Posterior cingulate gyrus (tissue), 11 donors: Measurements from ENCODE around the gene MORC1.
"Not testable (repeated sequence)": the region's sequence is repeated elsewhere in the genome, so short reads cannot be mapped to it uniquely, and the experiment has no call there.

Experiments
- DNase-seq, 10 donors: peaks; one replicate each; pipeline versions ENCODE4 v3.0.0 to v3.0.0-alpha.2; 2020 to 2021; ENCODE audit warnings: mixed read lengths in 3 of 10
- intact Hi-C: fragments of 100-400 bp; cut with DNase I; formaldehyde crosslinking; loops from one replicate; pipeline ENCODE4 v1.15.1; 2023

Gene MORC1, protein sequence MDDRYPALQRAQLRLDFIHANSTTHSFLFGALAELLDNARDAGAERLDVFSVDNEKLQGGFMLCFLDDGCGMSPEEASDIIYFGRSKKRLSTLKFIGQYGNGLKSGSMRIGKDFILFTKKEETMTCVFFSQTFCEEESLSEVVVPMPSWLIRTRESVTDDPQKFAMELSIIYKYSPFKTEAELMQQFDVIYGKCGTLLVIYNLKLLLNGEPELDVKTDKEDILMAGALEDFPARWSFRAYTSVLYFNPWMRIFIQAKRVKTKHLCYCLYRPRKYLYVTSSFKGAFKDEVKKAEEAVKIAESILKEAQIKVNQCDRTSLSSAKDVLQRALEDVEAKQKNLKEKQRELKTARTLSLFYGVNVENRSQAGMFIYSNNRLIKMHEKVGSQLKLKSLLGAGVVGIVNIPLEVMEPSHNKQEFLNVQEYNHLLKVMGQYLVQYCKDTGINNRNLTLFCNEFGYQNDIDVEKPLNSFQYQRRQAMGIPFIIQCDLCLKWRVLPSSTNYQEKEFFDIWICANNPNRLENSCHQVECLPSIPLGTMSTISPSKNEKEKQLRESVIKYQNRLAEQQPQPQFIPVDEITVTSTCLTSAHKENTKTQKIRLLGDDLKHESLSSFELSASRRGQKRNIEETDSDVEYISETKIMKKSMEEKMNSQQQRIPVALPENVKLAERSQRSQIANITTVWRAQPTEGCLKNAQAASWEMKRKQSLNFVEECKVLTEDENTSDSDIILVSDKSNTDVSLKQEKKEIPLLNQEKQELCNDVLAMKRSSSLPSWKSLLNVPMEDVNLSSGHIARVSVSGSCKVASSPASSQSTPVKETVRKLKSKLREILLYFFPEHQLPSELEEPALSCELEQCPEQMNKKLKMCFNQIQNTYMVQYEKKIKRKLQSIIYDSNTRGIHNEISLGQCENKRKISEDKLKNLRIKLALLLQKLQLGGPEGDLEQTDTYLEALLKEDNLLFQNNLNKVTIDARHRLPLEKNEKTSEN

DNA sequence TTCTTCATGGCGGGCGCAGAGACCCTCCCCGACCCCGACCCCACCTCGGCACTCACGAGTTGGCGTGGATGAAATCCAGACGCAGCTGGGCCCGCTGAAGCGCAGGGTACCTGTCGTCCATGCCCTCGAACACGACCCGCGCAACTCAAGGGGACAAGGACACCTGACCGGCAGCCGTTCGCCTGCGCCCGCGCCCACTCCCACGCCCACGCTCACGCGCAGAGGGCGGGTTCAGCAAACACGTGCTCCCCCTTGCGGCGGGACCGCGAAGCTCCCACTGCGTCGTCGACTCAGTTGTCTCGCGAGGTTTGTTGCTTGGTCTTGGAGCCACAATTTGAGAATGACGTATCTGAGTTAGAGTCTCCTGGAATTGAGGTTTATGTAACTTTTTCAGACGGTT, at the start of gene MORC1:
MORC1 (minus strand) TSS at position 196 of the 400 bp plus-strand sequence; CDS start at position 121, 75 bp downstream.
- intact Hi-C loops: no loop called here
- peak in 4 of 10 donors; percentile 7 to 76 (median 70) for DNase-seq

DNA sequence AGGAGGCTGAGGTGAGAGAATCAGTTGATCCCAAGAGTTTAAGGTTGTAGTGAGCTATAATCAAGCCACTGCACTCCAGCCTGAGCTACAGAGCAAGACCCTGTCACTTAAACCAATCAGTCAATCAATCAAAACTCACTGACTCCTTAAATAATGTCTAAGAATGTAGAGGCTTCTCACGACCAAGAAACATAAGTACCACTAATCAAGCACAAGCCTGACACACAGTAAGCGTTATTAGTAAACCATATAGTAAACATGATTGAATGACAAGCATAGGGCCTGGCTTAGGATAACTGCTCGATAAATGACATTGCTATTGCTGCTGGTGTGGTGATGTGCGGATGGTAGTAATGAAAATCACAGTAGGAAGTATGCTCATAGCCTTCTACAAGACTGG, 48.0 kb upstream of the MORC1 start:
- DNase-seq: no peak
- intact Hi-C loops: no loop called here

DNA sequence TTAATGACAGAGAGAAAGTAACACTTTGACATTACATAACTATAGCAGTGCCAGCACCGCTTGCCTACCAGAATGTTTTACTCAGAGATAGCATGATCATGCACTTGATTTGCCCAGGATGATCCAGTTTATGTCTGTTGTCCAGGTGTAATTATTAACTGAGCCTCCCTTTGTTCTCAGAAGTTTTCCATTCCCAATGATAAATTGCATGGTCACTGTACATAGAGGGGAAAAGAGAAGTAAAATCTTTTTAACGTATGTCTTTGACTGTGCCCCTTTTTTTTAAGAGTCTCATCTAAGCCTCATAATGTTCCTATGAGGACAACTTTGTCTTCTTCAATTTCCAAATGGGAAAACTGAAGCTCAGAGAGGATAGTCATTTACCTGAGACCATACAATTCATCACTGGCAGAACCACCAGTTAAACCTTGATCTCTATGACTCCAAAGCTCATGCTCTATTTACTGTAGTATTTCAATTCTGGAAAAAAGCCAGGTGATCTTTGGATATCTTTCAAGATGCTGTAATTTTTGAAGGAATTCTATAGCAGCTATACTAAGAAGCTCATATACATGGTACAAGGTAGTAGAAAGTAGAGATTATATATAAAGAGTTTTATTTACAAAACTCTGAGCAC, 43.7 kb upstream of the MORC1 start:
- intact Hi-C loops: no loop called here
- DNase-seq: no peak

DNA sequence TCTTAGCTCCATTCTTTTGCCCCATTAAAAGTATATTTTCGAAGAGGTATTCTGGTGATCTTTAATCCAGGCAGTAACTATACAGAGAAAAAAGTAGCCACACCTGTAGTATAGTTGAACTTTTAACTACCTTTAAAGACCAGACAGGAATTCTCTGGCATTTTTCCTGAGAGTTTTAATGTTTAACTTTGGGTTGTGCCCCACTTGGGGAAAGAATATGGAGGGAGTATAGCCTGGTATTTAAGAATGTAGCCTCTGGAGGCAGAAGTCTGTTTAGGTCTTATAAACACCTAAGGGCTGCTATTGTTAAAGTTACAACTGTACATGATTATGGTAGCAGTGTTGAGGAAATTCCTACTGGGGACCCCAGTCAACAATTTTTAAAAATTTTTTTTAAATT, 37.9 kb upstream of the MORC1 start:
- intact Hi-C loops: no loop called here
- DNase-seq: no peak

DNA sequence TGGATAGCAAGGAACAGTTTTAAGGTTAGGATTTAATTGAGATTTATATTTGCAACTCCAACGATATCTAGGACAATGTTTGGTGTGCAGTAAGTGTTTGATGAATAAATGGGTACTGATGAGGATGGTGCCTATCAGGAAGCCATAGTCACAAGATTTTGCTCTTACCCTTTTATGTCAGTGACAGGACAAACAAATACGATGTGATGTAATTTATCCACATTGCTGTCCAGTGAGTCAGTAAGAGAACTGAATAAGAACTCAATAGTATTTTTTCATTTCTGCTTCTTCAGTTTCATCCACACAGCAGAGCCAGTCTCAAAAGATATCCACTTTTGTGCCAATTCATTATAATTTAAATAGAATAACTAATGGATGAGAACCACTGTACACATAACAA, 37.0 kb upstream of the MORC1 start:
- DNase-seq: no peak
- intact Hi-C loops: no loop called here

DNA sequence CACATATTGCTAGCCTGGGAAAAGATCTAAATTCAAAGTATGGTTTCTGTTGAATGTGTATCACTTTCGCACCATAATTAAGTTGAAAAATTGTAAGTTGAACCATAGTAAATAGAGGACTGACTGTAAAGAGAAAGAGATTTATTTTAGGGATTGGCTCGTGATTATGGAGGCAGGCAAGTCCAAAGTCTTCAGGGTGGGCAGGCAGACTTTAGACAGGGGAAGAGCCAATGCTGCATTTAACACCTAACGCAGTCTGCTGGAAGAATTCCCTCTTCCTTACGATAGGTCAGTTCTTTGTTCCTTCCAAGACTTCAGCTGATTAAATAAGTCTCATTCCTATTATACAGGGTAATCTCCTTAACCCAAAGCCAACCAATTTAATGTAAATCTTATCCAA, 34.4 kb upstream of the MORC1 start:
- no peak for DNase-seq
- intact Hi-C loops: no loop called here

DNA sequence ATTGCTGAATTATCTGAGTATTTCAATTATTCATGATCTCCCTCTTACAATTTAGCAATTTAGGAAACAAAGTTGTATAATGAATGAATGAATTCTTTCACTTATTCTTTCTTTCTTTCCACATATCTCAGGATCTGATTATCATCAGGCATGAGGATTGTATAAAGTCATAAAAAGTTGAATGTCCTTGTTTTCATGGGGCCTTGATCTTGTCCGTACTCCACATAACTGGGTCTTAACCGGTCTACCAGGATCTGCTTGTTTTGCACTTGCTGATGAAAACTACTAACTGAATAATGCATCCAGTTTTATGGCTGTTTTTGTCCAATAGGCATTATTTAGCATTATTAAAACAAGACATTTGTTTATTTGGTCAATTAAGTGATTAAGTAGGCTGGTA, 31.1 kb upstream of the MORC1 start:
- no peak for DNase-seq

DNA sequence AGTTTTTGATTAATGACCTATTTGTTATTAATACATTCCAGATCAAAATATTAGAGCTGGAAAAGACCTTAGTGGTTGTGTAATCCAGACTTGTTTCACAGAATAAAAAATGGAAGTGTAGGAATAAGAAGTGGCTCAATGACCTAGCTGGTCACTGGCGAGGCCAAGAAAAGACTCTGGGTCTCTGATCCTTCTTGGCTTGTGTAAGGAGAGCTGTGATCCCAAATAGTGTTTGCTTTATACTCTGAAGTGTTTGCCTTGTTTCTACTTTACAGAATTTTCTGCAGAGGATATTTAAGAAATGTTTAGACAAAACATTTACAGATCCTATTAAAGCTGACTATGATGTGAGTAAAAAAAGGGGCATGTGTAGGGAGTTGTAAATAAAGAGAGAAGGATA, 25.7 kb upstream of the MORC1 start:
- intact Hi-C loops: no loop called here
- DNase-seq: no peak

More for the DNA sequence above, 31.1 kb upstream of the MORC1 start:
- intact Hi-C loops: no loop called here

DNA sequence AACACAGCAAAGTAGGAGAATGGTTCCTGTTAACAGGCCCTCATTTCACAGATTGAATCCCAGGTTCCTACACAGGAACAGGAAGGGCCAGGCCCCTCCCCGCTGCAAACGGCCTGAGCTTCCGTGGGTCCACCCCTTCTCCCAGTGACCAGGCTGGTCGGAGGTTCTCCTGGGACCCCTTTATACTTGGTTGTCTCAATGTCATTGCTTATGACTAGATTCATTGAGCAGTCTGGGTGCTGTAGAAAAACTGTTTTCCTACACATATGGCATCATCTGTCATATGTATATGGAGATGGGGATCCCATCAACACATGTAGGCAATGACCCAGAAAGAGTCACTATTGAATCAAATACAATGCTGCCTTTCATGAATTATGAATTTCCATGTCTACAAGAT, 22.4 kb upstream of the MORC1 start:
- intact Hi-C loops: no loop called here
- DNase-seq: no peak

DNA sequence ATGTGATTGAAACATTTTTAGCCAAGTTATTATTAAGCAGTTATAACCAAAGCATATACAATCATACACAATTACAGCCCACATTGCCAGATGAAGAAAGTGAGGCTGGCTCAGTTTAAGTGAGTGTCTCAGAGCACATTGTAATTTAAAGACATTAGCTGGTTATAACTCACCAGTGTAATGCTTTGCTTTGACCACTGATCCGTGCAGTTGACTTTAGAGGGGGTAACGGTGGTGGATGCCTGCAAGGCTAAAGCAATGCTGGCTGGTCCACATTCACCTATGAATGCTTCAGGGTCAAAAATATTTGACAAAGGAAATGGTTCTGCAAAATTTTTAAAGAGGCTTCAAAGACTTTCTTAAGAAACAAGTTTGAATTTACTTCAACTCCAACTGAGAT, 19.8 kb upstream of the MORC1 start:
- intact Hi-C loops: no loop called here
- no peak for DNase-seq

DNA sequence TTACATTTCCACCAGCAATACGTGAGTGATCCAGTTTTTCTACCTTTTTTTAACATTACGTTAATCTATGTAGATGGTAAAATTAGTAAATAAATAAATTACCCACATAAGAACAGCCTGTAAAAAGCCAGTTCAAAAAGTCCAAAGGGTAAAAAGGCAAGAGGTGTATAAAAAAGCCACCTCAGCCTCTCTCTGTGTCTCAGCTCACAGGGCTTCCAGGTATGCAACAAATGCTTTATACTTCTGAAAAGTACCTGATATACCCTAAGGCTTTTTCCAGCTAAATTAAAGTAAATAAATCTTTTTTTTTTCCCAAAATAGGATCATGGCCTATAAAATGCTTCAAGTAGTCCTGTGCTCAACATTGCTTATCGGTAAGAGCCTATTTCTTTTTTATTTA, 18.6 kb upstream of the MORC1 start, which contains the start of gene C3orf85:
C3orf85 (plus strand) TSS at position 197 of the 400 bp plus-strand sequence; CDS start at position 326, 129 bp downstream.
- intact Hi-C loops: no loop called here
- DNase-seq: no peak

DNA sequence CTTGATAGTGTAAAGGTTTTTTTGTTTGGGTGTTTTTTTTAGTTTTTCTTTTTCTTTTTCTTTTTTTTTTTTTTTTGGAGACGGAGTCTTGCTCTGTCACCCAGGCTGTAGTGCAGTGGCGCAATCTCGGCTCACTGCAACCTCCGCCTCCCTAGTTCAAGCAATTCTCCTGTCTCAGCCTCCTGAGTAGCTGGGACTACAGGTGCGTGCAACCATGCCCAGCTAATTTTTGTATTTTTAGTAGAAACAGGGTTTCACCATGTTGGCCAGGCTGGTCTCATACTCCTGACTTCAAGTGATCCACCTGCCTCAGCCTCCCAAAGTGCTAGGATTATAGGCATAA, 15.5 kb upstream of the MORC1 start:
- DNase-seq, intact Hi-C loops: not testable (repeated sequence)

DNA sequence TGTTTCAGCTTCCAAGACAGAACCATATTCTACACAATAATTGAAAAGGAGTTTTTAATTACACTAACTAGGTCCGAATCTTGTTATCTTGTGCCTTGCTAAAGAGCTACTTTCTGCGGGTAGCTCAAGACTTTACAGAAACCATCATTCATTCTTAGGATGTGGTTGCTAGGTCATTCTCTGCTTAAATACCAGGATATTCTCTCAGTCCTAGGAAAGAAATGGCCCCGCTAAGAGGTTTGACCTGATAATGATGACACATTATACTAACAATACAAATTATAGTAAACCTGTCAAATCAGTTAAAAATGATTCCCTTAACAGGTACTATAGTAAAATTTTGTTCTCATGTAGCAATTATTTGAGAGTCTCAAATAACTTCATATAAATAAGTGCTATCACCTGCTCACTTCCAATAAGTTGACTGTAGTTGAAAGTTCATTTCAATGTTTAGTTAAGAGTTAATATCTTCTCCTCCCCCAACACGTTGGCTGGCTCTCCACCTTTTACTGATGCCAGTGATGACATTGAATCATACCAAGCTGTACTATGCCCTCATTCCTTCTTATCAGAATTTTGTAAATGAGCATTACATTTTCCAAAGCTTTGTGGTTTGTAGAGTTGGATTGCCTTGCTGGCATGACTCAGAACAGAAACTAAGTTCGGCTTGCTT, 15.0 kb upstream of the MORC1 start:
- intact Hi-C loops: no loop called here

DNA sequence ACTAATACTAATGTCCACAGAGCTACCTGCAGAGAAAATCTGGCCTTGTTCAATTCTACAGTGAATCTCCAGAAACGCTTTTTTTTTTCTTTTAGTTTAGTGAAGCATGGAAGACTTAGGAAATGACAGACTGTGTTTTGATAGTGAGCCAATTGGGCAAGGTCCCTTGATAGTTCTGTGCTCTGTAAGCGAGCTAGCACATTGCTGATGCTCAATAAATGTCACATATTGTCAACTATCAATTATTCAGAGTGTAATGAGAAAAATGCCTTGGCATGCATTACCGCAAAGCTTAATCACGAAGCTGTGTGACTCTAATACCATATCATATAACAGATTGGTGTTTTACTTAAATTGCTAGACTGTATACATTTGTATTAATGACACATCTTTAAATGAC, 13.3 kb upstream of the MORC1 start:
- no peak for DNase-seq
- intact Hi-C loops: no loop called here

More for the DNA sequence above, 15.0 kb upstream of the MORC1 start:
- no peak for DNase-seq

DNA sequence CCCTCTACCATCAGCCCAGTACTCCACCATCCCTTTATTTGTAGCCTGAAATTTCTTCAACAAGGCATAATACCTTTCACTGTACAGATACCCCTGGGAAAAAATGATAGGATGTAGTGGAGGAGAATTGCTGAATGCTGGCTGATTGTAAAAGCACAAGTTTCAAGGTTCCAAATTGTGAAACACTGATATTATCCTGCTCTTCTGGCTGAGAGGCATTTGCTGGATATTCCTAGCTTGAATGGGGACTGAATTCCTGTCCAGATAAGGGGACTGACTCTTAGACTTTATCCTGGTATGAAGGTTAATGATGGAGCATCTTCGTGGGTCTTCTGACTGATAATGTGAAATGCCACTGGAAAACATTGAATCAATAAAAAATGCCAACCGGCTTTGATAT, 9.6 kb upstream of the MORC1 start:
- DNase-seq: no peak
- intact Hi-C loops: no loop called here

DNA sequence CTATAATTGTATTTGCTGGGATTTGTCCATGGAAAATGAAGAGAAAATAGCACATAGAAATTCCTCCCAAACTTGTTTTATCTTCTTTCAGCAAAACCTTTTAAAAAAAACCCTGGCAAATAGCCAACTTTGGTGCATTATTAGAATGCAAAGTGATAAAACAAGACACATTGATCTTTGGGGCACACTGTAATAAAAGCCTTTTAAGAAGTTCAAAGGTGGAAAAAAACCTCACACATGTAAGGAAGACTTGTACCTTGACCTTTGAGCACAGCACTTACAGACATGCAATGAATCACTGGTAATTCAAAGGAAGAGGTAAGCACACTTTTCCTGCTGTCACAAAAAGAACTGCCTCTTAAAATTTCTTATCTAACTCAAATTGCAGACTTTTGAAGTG, 8.0 kb upstream of the MORC1 start:
- no peak for DNase-seq
- intact Hi-C loops: no loop called here

DNA sequence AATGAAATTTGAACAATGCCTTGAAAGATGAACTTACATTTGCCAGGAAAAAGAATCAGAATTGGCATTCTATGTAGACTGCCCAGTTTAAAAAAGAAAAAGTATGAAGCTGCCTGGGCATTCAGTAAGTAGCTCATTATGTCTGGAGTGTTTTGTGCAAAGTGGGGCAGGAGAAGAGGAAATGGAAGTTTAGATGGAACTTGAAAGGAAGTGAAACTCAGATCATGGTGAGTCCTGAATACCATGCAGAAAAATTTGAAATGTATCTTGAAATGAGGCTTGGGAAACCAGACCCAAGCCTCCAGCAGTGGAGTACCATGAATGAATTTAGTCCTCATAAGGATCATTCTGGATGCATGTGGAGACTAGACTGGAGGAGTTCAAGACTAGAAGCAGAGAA, 4.8 kb upstream of the MORC1 start:
- intact Hi-C loops: no loop called here
- no peak for DNase-seq

DNA sequence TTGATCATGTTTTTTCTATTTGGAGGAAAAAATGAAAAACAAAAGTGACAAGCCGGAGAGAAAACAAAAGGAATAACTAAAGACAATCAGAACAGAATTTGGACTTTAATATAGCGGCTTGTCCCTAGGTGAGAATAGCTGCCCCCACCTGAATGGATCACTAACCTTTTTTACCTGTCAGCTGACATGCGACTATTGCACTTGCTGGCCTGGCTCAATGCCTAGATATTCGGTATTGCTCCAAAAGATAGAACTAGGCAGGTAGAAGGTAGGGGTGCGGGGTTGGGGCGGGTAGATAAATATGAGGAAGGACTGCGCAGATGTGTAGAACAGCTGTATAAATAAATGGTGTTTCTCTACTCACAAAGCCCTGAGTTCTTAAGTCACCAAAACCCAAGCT, 650 bp upstream of the MORC1 start:
- DNase-seq: no peak
- intact Hi-C loops: no loop called here

DNA sequence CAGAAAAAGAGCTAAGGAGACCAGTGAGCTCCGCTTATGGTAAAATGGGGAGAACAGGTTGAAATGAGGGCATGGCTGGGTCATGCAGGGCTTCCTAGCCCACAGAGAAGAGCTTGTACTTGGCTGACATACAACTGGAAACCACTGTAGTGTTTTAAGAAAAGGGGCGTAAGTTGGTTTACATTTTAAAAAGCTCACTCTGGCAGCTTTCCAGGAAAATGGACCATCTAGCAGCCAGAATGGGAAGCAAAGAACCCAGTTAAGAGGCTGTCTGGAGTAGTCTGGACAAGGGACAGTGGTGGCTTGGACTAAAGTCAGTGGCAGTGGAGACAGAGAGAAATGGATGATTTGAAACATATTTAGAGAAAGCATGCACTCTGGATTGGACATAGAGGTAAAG, 1.9 kb downstream of the MORC1 start:
- intact Hi-C loops: no loop called here

DNA sequence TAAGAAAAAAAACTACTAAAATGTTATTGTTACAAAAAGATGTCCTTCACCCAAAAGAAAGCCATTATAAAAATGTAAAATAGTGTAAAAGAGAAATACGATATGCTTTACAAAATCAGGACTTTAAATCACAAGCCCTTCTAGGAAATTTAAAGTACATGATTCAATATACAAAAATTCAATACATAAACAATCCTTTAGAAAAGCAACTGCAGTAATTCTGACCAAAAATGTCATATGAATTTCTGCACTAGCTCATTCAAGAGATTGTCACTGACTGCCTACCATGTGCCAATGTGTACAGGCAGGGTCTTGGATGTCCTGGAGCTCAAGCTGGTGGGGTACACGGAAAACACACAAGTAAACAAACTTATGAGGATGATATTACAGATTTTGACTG, 2.5 kb downstream of the MORC1 start:
- DNase-seq: no peak
- intact Hi-C loops: no loop called here

More for the DNA sequence above, 1.9 kb downstream of the MORC1 start:
- no peak for DNase-seq
